Transverse colon (tissue), 3 donors: ENCODE measurements around the gene PIGB.

Source experiments
- EP300 ChIP-seq: sonication (generic); formaldehyde crosslinking; IDR thresholded peaks from one replicate; pipeline ENCODE4 v1.6.1; 2017; ENCODE audit warnings: antibody characterized with exemption, low read depth
- POLR2A ChIP-seq: fragments of 450-650 bp; IDR thresholded peaks from one replicate; pipeline ENCODE4 v1.6.1; 2016; ENCODE audit warnings: antibody characterized with exemption, mild to moderate bottlenecking, moderate library complexity
- TF ChIP-seq, protein P1 (sequence below), 5 experiments: fragments of 200-600 bp in 3 of 5; fragments of 450-650 bp in 2 of 5; sonication (generic) in 3 of 5; IDR thresholded peaks; 1 replicate in 2 of 5; 2 replicates in 3 of 5; pipeline ENCODE4 v1.5.1; 2016 to 2017; ENCODE audit warnings: antibody characterized with exemption in 5 of 5, inconsistent platforms in 3 of 5, mild to moderate bottlenecking in 2 of 5, moderate library complexity in 1 of 5

GRCh38 chr15:55389264-55389607, 70.2 kb downstream of the PIGB start:
- TF ChIP-seq POLR2A (no peak), EP300 (no peak)
- TF ChIP-seq, protein P1, sequence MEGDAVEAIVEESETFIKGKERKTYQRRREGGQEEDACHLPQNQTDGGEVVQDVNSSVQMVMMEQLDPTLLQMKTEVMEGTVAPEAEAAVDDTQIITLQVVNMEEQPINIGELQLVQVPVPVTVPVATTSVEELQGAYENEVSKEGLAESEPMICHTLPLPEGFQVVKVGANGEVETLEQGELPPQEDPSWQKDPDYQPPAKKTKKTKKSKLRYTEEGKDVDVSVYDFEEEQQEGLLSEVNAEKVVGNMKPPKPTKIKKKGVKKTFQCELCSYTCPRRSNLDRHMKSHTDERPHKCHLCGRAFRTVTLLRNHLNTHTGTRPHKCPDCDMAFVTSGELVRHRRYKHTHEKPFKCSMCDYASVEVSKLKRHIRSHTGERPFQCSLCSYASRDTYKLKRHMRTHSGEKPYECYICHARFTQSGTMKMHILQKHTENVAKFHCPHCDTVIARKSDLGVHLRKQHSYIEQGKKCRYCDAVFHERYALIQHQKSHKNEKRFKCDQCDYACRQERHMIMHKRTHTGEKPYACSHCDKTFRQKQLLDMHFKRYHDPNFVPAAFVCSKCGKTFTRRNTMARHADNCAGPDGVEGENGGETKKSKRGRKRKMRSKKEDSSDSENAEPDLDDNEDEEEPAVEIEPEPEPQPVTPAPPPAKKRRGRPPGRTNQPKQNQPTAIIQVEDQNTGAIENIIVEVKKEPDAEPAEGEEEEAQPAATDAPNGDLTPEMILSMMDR (IDR thresholded peaks at IDR 0.05), result no peak
